ENCODE data around the gene YIF1A.

YIF1A gene

GRCh38 chr11:66264383-66264782 lies 24.6 kb downstream of the YIF1A start:
- no peak for TF ChIP-seq CTCF (conservative IDR thresholded peaks at IDR 0.05; ENCODE audit: low read depth, low read length)
- no peak for DNase-seq (ENCODE audit: low read depth)
- H3K4me3 ChIP-seq (ENCODE audit: low read depth, low read length), result no peak overlapping the region

- H3K4me3 ChIP-seq (ENCODE audit: low read depth, low read length), result no peak overlapping the region
- no peak for DNase-seq (ENCODE audit: low read depth)
- TF ChIP-seq CTCF (conservative IDR thresholded peaks at IDR 0.05; ENCODE audit: low read depth, low read length), result no peak
Observed at GRCh38 chr11:66263785-66264184, 25.2 kb downstream of the YIF1A start.

DNA sequence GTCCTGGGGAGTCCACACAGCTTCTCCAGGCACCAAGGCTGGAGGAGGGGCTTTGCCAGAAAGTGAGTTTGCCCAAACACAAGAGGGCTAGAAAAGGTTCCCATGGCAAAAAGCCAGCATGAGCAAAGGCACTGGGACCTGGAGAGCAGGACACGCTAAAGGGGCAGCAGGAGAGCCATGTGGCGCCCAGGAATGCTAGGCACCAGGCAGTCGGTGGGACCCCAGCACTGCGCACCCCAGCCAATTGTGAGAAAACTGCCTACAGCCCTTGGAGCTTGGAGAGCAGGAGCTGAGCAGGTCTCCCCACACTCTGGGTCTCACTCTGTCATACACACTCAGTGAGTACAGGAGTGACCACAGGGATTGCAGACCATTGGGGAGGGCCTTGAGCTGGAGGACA lies 25.7 kb downstream of the YIF1A start:
- TF ChIP-seq CTCF (conservative IDR thresholded peaks at IDR 0.05; ENCODE audit: low read depth, low read length), result no peak
- H3K4me3 ChIP-seq (ENCODE audit: low read depth, low read length), result no peak overlapping the region
- DNase-seq (ENCODE audit: low read depth), result no peak

DNA sequence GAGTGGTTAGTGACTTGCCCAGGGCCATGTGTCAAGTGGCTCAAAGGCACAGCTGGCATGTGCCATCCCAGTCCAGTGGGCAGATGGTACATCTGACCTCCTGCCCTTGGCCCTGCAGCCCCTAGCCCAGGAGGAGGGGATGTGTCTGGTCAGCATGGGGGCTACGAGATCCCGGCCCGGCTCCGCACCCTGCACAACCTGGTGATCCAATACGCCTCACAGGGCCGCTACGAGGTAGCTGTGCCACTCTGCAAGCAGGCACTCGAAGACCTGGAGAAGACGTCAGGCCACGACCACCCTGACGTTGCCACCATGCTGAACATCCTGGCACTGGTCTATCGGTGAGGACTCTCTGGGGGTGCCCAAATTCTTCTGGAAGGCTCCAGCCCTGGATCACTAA lies 26.2 kb downstream of the YIF1A start:
- no peak for TF ChIP-seq CTCF (conservative IDR thresholded peaks at IDR 0.05; ENCODE audit: low read depth, low read length)

GRCh38 chr11:66262191-66262590 lies 26.8 kb downstream of the YIF1A start:
- H3K4me3 ChIP-seq (ENCODE audit: low read depth, low read length), result no peak overlapping the region
- DNase-seq (ENCODE audit: low read depth), result no peak
- TF ChIP-seq CTCF (conservative IDR thresholded peaks at IDR 0.05; ENCODE audit: low read depth, low read length), result no peak

More for the DNA sequence above, 26.2 kb downstream of the YIF1A start:
- DNase-seq (ENCODE audit: low read depth), result no peak
- no peak overlapping the region for H3K4me3 ChIP-seq (ENCODE audit: low read depth, low read length)

DNA sequence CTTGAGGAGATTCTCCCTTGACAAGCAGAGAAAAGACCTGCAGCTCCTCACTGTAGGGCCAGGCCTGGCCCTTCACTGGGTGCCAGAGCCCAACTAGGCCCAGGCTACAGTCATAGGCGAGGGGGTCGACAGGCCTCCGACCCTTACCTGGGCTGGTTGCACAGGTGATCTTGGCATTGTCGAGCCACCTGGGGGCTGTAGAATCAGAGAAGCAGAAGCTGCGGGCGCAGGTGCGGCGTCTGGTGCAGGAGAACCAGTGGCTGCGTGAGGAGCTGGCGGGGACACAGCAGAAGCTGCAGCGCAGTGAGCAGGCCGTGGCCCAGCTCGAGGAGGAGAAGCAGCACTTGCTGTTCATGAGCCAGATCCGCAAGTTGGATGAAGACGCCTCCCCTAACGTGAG lies 27.4 kb downstream of the YIF1A start:
- no peak overlapping the region for H3K4me3 ChIP-seq (ENCODE audit: low read depth, low read length)
- TF ChIP-seq CTCF (conservative IDR thresholded peaks at IDR 0.05; ENCODE audit: low read depth, low read length), result no peak
- no peak for DNase-seq (ENCODE audit: low read depth)

GRCh38 chr11:66259956-66260355 lies 29.0 kb downstream of the YIF1A start:
- no peak for TF ChIP-seq CTCF (conservative IDR thresholded peaks at IDR 0.05; ENCODE audit: low read depth, low read length)
- H3K4me3 ChIP-seq (ENCODE audit: low read depth, low read length), result no peak overlapping the region
- DNase-seq (ENCODE audit: low read depth), result no peak
